Stimulated activated CD4-positive, alpha-beta T cell treated with anti-CD3 and anti-CD28 coated beads, TNF-alpha, amount 100 ng/mL, for 1 hour (primary cell): ENCODE measurements around the gene GDF11.
A peak's percentile ranks its signal among the peaks of the same experiment; 100 is the strongest.

Experiments
- DNase-seq, 3 donors: peaks; one replicate each; pipeline ENCODE4 v3.0.0-alpha.2; 2020; ENCODE audit warnings: low read depth in 3 of 3, low spot score in 1 of 3

Gene GDF11

DNA sequence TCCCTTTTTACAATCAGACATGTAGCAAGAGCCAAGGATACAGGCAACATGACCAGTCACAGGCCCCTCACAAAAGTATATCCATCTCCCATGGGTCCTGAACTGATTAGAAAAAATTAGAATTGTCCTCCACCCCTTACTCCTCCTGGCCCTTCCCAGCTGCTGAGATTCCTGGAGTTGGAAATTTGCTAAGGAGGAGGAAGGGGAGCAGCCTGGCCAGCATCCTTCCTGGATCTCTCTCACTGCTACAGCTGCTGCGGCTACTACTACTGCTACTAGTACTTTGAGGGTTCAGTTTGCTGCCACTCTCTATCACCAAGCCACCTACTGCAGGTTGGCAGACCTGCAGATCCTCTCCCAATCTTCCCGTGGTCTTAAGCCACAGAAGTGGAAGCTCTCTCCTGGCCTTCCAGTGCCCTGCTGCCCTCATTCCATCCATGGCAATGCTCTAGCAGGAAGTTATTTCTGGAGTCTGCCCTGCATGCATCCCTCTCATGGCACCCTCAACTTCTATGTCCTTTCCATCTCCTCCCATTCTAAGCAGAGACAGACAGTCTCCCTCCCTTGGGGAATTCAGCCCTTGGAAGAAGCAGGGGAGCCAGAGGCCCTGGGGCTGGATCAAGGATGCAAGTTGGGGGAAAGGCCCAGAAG is 36.2 kb upstream of the GDF11 start:
- no peak for DNase-seq

DNA sequence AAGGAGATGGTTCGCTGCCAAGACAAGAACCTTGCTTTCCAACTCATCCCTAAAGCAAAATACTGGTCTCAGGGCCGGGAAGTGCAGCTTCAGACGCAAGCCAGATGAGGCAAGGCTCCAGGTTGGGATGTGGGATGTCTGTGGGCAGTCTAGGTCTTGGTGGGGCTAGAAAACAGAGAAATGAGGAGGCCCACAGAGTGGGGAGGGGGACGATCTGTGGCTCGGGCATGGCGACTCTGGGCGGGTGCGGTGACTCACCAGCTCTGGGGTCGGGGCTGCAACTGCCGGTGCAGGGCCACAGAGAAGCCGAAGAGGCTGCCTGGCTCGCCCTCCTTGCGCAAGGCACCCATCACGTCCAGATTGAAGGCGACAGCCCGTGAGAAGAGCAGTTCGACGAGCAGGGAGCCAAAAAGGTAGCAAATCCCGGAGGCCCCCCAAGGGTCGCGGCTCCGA is 35.7 kb upstream of the GDF11 start:
- DNase-seq, result no peak

DNA sequence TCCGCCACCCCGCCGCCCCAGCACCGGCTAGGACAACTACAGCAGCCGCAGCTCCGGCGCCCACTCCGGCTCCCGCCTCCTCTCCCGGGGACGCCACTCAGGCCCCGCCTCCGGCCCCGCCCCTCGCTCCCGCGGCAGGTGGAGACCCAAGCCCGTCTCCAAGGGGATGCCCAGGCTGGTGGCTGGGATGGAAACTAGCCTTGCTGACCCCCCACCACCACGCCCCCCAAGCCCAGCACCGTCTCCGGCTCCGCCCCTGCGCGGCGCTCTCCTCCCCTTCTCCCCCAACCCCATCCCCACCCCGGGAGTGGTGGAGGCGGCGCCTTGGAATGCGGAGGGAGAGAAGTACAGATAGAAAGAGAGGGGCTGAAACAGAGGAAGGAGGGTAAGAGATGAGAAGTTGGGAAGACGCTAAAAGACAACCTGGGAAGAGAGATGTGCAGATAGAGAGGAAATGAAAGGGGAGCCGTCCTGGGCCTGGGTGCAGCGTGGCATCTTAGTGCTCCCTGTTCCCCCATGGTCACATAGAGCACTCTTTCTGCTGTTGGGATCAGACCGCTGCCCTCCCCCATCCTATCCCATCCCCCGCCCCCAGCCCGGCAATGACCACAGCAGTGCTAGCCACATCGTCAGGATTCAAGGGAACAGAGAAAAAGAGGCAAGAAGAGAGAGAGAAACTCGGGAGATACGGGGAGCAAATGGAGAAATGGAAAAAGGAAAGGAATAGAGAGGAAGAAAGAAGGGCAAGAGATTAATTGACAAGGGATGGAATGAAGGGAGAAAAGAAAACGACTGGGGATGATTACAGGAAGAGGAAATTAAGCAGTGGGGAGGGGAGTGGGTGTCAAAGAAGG is 34.9 kb upstream of the GDF11 start, which contains the start of gene ITGA7:
Gene ITGA7, minus strand, starts transcription at position 64 of the 854 bp plus-strand sequence. CDS start 222 bp downstream, outside the sequence.
- peak in 2 of 3 donors; percentile 27 to 56 for DNase-seq

DNA sequence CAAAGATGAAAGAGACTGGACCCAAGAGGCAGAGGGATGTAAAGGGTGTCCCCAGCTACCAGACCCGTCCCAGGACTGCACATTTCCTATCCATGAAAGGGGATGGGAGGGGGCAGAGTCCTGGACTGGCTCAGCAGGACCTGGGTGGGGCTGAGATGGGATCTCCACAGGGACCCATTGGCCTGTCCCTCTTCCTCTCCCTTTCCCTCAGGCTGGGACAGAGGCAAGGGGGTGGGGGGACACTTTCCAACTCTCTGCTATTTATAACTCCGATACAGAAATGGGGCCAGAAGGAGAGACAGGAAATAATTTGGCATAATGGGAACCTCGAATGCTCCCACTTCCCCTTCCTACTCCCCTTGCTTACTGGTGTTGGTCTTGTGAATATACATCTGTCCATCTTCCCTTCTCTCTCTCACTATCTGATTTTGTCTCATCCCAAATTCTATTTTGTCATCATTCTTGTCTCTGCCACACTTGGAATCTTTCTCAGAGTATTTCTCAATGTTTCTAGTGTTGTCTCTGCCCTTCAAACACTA is 34.2 kb upstream of the GDF11 start:
- no peak for DNase-seq

DNA sequence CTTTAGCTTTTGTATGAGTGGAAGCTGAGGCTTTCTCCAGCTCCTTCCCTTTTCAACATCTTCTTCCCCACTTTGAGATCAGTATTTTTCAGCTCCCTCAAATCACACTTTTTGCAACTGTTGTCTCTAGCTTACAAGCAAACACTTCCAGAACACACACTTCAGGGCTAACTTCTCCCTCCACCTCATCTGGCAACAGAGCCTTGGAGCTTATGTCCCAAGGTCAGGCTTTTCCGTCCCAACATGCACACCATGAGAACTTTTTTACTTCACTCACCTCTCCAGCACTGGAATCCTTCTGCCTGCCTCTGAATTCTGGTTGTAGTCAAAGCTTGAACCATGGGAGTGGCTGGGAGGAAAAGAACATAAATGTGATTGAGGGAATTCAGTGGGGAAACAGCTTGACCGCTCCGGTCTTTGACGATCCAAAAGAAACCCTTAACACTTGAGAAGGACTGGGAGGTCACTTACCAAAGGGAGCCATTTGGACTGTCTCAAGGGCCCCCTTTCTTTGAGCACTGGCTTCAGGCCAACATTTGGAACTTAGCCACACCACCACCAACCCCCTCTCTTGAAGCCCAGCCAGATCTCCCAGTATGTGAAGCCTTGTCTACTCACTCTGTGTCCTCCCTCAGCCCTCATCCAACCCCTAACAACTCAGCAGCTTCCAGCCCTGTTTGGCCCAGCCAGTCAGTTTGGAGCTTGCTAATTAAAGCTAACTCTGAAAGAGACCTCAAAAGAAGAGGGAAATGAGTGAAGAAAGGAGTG is 31.0 kb upstream of the GDF11 start:
- DNase-seq, result no peak

DNA sequence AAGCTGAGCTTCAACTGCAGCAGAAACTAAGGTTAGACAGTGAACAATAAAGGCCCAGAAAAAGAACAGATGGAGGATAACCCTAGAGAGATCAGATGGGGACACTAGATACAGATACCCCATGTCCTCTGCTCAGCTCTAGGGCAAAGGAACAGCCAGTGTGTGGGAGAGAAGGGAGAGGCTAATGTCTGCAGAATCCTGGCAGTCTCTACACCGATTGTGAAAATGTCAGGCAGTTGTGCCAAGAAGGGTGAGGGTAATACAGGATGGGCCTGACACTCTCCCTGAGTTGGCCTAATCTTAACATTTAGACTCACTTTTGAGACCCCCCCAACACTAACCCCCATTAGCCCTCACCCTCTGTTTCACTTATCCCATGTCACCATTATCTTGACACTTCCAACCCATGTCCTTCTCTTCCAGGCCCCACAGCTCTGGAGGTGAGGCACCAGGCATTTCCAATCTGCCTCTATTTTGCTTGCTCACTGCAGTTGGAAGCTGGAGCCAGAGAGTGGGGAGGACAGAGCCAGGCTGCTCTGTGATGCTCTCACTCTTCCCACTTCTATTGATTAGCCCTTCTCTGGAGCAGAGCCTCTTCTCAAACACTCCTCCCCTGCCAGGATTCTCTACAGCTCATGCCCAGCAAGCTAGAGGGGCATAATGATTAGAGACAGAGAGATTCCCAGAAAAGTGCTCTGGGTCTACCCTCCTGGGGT is 30.1 kb upstream of the GDF11 start:
- no peak for DNase-seq

DNA sequence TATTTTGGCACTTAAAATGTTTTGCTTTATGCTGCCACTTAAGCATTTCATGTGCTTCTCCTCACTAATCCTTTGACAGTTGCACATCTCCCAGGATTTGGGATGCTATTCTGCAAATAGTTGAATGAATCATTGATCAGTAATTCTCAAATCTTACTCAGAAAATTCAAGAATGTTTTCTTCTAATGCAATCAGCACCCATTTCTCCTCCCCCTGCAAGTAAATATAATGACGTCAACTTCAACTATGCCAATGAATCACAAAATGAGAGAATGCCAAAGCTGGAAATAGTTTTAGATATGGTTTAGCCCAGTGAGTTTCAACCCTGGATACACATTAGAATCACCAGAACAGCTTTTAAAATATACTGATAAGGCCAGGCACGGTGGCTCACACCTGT is 29.2 kb upstream of the GDF11 start:
- no peak for DNase-seq

DNA sequence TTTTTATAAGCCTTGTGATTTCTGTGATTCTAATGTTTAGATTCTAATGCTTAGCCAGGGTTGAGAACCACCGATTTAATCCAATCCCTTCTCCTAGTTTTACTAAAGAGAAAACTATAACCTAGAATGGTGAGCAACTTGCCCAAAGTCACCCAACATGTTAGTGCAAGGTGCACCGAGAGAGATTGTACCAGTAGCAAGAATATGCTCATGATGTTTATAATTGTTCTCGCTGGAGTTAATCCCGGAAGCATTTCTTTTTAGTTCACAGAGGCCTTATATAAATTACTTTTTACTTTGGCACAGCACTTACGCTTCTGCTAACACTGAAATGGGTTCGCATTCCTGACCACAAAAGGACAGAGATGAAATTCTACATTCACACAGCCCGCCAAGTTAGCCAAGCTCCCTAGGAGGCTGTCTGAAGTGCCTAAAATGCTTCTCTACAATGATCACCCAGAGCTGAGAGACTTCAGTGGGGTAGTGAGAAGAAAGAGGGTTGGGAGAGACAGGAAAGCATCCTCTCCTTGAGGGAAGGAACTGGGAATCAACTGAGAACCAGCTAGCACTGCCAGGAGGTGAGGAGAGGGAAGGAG is 27.7 kb upstream of the GDF11 start:
- DNase-seq, result no peak

DNA sequence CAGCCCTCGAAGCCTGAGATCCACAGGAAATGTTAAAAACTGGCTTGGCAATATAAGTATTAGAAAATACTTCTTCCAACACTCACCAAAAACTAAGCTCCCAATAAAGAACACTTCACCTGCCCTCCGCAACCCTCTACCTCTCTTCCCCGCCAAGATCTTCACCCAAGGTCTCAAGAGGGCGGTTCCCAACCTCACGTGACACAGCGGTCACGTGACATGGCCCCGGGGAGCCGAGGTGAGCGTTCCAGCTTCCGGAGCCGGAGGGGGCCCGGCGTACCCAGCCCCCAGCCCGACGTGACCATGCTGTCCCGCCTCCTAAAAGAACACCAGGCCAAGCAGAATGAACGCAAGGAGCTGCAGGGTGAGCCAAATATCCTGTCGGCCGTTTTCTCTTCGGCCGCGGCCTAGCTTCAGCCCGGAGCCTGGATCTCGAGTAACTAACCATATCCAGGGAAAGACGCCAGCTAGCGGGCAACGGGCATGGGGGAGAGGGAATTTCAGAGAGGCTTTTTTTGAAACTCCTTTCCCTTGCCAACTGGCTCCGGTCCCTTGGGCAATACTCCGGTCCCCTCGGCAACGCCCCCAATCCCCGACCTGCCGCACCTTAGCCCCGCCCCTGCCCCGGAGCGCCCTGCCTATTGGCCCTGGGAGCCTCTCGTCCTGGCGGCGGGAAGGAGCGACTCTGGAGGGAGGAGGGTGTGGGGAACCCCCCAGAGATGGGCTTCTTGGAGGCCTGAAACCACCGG is 26.9 kb upstream of the GDF11 start, which contains the start of gene BLOC1S1:
Gene BLOC1S1, plus strand, starts transcription at position 214 of the 749 bp plus-strand sequence. Its CDS starts 6 bp downstream, at position 220.
- peak; percentile 77 to 92 (median 77) for DNase-seq

DNA sequence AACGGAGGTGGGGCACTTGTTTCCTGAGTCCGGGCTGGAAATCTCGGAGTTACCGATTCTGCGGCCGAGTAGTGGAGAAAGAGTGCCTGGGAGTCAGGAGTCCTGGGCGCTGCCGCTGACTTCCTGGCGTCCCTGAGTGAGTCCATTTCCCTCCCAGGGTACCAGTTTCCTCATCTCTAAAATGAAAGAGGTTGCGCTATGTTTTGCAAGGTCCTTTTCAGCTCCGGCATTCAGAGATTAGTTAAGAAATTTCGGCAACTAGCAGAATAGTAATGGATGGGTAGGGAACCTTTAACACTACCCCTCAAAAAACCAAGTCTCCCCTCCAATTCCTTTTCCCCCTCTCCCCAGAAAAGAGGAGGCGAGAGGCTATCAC is 26.4 kb upstream of the GDF11 start:
- DNase-seq, result no peak

DNA sequence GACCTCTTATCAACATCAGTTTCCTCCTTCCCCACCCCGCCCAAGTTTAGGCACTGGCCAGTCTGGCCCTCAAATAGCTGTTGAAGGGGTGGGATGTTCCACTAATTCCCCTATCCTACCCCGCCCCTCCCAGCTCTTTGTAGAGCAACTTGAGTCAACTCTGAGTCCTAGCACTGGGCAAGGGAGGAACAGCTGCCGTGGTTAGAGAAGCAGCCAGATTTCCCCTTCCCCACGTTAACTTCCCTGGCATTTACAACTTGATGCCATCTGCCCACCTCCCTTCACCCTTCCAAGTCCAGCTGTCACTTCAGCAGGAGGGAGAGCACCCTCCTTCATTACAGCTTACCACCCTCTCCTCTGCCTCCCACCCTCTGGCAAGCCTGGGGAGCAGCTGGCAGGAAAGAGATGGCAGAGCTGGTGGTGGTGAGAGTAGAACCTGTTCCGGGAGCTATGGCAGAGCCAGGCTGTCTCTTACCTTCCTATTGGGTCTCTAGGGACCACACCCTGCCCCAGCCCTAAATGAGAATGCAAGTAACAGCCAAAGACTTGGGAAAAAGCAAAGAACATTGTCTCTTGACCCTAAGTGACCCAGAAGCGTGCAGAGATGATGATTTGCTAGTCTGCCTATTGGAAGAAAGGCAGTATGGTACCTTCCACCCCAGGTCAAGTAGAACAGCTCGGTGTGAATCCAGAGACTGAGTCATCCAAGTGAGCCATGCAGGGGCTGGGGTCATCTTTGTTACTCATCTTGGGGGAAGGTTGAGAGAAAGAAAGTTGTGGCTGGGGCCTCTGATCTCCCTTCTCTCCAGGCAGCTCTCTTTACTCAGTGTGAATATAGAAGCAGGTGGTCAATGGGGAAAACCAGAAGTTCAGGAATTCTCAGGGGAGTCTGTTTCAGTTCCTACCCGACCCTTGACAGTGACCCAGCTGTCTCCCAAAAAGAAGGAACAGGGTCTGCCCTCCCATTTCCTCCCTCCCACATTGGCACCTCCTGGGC is 25.6 kb upstream of the GDF11 start:
- no peak for DNase-seq

DNA sequence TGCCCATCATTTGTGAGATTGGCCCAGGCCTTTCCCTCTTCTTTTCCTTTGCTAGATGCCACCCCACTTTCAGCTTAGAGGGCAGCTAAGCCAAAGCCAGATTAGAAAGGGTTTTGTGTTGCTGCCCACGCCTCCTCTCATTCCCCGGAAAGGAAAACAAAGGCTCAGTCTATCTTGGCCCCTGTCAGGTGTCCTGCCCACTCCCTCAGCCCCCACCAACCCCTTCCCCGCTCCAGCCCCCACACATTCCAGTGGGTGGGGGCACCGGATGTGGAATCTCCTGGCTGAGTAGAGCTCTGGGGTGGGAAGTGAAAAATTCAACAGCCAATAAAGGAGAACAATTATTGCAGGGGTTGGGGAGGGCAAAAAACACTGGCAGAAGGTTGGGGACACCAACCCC is 24.9 kb upstream of the GDF11 start:
- DNase-seq, result no peak

DNA sequence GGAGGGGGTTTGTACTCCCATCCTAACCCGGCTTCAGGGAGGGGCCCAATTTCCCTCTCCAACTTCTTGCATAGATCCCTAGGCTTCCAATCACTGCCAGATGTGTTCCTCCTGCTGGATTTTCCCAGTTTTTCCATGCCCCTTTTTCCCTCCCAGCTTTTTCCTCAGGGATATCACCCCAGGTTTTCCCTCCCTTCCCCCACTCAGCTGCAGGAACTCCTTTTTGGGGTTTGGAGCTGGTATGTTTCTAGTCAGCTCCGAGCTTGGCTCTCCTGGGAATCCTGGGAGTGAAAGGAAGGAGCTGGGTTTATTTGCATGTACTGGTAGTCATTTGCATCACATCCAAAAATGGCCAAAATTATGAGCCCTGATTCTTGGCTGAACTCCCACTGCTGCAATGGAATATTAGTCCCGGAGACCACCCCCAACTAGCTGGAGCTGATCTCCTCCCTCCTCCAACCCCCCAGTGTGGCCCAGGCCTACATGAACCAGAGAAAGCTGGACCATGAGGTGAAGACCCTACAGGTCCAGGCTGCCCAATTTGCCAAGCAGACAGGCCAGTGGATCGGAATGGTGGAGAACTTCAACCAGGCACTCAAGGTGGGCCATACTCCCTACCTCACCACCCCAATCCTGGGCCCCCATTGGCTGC is 24.2 kb upstream of the GDF11 start:
- DNase-seq, result no peak

DNA sequence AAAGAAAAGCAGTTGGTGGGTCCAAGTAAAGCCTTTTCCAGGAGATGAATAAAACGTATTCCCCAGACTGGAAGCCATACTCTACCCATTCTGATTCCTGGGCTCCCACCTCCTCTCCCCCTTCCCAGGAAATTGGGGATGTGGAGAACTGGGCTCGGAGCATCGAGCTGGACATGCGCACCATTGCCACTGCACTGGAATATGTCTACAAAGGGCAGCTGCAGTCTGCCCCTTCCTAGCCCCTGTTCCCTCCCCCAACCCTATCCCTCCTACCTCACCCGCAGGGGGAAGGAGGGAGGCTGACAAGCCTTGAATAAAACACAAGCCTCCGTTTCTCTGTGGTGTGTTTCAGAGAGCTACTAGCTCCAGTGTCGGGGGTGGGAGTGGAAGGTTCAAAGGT is 23.6 kb upstream of the GDF11 start:
- DNase-seq, result no peak

DNA sequence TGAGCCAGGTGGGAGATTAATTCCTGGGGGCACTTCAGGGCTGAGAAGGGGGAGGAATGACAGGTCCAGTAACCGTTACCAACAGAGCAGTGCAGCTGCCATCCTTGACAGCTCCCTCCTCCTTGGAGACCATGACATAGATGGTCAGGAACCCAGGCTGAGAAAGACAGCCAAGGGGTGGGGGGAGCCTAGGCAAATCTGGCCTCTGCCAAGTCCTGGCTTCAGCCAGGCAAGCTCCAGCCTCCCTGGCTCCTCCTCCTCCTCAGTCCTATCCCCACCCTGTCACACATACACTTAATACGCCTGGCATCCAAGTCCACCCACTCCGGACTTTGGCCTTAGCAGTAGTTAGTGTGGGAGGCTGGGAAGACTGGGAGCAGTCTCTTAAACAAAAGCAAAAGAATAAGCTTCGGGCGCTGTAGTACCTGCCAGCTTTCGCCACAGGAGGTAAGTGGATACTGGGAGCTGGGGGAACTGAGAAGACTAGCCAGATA is 22.8 kb upstream of the GDF11 start, which contains the start of gene RDH5:
Gene RDH5, plus strand, starts transcription at position 323 of the 494 bp plus-strand sequence. CDS start 792 bp downstream, outside the sequence.
- DNase-seq, result no peak

DNA sequence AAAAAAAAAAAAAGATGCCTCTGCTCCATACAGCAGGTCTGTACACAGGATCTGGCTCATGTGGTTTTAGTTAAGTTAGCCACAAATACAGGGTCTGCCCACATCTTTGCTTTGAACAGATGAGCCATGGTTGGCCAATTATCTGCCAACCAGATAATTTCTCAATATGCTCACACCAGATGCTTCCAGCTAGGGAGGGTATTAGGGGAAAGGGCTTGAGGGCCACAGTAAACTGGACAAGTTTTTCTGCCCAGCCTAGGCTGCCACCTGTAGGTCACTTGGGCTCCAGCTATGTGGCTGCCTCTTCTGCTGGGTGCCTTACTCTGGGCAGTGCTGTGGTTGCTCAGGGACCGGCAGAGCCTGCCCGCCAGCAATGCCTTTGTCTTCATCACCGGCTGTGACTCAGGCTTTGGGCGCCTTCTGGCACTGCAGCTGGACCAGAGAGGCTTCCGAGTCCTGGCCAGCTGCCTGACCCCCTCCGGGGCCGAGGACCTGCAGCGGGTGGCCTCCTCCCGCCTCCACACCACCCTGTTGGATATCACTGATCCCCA is 22.0 kb upstream of the GDF11 start:
- DNase-seq, result no peak

DNA sequence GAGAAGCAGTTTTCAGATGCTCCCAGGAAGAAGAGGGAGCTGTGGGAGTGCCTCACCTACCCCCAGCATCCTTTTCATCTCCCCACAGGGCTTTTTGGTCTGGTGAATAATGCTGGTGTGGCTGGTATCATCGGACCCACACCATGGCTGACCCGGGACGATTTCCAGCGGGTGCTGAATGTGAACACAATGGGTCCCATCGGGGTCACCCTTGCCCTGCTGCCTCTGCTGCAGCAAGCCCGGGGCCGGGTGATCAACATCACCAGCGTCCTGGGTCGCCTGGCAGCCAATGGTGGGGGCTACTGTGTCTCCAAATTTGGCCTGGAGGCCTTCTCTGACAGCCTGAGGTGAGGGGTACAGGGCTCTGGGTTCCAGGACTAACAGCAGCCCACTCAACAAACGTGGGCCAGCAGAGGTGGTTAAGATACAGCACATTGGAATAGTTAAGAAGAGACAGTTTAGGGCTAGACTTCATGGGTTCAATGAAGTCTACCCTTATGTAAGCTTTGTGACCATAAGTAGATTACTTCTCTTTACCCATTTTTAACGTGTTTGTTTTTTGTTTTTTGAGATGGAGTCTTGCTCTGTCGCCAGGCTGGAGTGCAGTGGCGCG is 21.2 kb upstream of the GDF11 start:
- no peak for DNase-seq
